Bronchial epithelial cell (primary cell): ENCODE data around the gene ZNF275. TPM values are rescaled to one million over a fixed set of nuclear protein-coding genes. Genes with fewer than 3 reads are reported as not detected.
A peak's percentile ranks its signal among the peaks of the same experiment; 100 is the strongest.
"Not testable (repeated sequence)": the region's sequence is repeated elsewhere in the genome, so short reads cannot be mapped to it uniquely, and the experiment has no call there.

Experiments used
- DNase-seq: peaks from one replicate; pipeline ENCODE4 v3.0.0-alpha.2; 2010; ENCODE audit warnings: low read depth
- FAIRE-seq: peaks from 2 replicates; lab custom pipeline; 2011; peaks lifted over from hg19 to GRCh38; lab: Jason Lieb, UNC
- H3K27me3 ChIP-seq: 2 replicates; pipeline ENCODE4 v1.5.1; 2011; ENCODE audit warnings: low read length; ENCODE audit not compliant: control insufficient read depth, insufficient read depth
- H3K36me3 ChIP-seq: 2 replicates; pipeline ENCODE4 v1.5.1; 2011; ENCODE audit warnings: low read length; ENCODE audit not compliant: control insufficient read depth, insufficient read depth
- H3K4me3 ChIP-seq: 2 replicates; pipeline ENCODE4 v1.5.1; 2011; ENCODE audit warnings: mild to moderate bottlenecking, low read depth, low read length, control low read depth
- CTCF ChIP-seq: IDR thresholded peaks from 2 replicates; pipeline ENCODE4 v1.5.1; 2011; ENCODE audit warnings: mild to moderate bottlenecking, moderate library complexity, low read length, control low read depth, inconsistent platforms; ENCODE audit not compliant: insufficient read depth, severe bottlenecking
- total RNA-seq: library from RNA; depleted of rRNA; stranded (reverse); fragments of >200 nt; gene quantifications from 2 replicates; pipeline ENCODE4 v1.2.1, GENCODE V29; 2014

The ZNF275 gene
- total RNA-seq, 1 donor from 2014 or later, result 3.9 TPM

DNA sequence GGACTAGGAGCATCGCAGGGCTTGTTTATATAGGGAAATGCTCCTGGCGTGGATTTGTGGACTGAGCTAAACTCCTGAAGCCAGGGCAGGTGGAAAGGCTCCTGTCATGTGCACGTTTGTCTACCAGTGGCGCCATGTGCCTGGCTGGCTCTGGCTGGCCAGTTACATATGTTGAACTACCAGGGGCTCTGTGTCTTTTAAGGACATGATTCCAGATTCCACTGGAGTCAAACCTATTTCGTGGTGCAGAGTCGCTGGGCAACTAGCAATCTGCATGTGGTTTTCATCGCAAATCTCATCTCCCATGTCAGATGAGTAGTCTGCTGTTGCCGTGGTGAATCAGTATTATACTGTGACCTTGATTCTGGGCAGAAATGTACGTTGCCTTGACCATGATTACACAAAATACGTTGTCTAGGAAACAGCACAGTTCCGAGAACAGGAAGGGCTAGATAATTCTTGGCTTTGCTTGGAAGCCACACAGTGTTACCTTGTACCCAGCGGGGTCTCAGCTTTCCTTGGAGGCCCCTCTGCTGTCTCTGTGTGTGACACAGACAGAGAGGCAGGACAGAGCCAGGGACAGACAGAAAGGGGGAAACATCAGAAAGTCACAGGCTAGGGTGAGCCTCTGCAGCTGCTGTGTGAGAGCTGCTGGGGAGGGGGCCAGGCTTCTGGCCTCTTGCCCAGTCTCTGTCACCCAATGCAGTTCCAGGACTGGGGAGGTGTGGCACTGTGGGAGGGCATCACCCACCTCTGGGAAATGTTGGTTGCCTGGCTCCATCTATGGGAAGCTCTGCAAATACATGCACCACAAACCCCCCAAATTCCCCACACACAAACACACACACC, 48.0 kb downstream of the ZNF275 start:
- no peaks in the 10 kb centered on the region for H3K36me3 ChIP-seq
- no peak for TF ChIP-seq CTCF
- H3K27me3 ChIP-seq, result no peaks in the 10 kb centered on the region
- FAIRE-seq (no peak), DNase-seq (no peak)
- no peak overlapping the region for H3K4me3 ChIP-seq

DNA sequence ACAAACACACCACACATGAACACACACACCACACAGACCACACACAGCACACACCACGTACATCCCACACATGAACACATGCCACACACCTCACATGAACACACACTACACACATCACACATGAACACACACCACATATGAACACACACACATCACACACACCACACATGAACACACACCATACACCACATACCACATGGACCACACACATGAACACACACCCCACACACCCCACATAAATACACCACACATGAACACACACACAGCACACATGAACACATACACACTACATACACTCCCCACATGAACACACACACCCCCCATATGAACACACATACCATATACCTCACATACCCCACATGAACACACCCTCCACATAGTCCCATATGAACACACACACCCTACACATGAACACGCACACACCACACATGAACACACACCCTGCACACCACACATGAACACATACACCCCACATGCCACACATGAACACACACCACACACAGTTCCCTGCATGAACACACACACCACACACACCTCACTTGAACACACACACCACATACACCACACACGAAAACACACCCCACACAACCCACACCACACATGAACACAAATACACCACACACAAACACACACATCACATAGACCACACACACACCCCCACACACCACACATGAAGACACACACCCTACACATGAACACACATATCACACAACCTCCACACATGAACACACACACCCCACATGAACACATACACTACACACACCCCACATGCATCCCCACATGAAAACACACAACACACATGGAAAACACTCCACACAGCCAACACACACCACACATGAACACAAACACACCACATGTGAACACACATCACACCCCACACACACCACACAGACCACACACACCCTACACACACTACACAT, 48.9 kb downstream of the ZNF275 start:
- Histone ChIP-seq H3K27me3 (no peaks in the 10 kb centered on the region), H3K4me3 (no peak overlapping the region), H3K36me3 (no peaks in the 10 kb centered on the region)
- DNase-seq (no peak), FAIRE-seq (peak; percentile 99)
- no peak for TF ChIP-seq CTCF

DNA sequence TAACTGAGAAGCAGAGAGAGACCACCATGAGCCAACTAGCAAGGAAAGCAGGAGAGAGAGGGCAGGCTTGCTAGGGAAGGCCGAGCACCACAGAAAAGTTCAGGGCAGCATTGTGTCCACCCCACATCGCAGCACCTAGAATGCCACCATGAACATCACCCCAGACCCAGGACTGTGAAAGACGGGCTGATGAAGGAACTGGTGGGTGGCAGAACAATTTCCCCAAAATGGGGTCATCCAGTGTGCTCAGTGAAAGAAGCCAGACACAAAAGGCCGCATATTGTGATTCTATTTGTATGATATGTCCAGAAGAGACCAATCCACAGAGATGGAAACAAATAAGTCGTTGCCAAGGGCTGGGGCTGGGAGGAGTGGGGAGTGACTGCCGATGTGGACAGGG, 50.4 kb downstream of the ZNF275 start:
- no peak for TF ChIP-seq CTCF
- H3K4me3 ChIP-seq, result no peak overlapping the region
- FAIRE-seq (no peak), DNase-seq (no peak)
- no peaks in the 10 kb centered on the region for H3K27me3 ChIP-seq
- H3K36me3 ChIP-seq, result no peaks in the 10 kb centered on the region

DNA sequence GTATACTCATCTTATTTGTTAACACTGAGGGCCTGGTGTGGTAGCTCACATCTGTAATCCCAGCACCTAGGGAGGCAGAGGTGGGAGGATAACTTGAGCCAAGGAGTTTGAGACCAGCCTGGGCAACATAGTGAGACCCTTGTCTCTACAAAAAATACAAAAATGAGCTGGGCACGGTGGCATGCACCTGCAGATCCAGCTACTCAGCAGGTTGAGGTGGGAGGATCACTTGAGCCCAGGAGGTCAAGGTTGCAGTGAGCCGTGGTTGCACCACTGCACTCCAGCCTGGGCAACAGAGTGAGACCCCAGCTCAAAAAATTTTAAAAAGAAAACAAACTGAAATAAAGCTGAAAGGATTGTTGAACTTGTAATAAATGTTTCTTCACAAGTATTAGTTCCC, 51.0 kb downstream of the ZNF275 start:
- DNase-seq, FAIRE-seq, H3K27me3 ChIP-seq, H3K36me3 ChIP-seq, H3K4me3 ChIP-seq: not testable (repeated sequence)

DNA sequence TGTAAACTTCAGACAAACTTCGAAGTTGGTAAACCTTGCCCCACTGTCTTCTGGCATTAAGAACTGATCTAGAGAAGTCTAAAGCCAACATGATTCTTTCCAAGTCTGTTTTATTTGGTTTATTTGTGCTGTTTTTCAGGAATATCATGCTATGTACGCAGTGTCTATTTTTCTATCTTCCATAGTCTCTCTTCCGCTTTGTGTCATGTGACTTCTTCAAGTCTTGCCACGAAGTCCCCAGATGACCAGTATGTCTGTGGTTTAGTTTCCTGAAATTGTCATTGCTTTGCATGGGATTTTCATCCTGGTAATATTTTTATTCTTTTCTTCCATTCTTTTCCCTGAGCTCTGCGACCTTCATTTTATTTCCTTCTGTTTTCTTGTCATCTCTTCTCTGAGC, 52.1 kb downstream of the ZNF275 start:
- TF ChIP-seq CTCF, result no peak
- DNase-seq, result no peak
- FAIRE-seq, result no peak
- no peaks in the 10 kb centered on the region for H3K27me3 ChIP-seq
- H3K4me3 ChIP-seq, result no peak overlapping the region
- H3K36me3 ChIP-seq, result no peaks in the 10 kb centered on the region

DNA sequence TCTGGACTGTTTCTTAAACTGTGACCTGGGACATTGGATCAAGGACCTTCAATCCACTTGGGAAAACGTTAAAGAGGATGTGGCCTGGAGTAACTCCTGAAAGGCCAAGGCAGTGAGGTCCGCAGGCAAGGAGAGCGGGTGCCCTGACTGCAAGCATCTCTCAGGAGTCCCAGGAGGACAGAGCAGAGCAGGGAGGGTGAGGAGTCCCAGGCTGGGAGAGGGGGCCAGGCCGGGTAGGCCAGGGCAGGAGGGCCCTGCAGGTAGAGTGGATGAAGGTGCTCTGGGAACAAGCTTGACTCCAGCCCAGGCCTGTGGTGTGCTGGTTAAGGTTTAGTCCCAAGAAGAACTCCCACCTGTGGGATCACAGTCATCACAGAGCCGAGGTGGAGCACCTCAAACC, 53.4 kb downstream of the ZNF275 start:
- no peaks in the 10 kb centered on the region for H3K36me3 ChIP-seq
- FAIRE-seq, result no peak
- no peak for TF ChIP-seq CTCF
- no peak overlapping the region for H3K4me3 ChIP-seq
- DNase-seq, result no peak
- no peaks in the 10 kb centered on the region for H3K27me3 ChIP-seq
